AG09319 (cell line): ENCODE results near the gene PSMA7.

ENCODE experiments used
- DNase-seq: peaks from one replicate; pipeline ENCODE4 v3.0.0-alpha.2; 2010; ENCODE audit warnings: low read depth; ENCODE audit errors: extremely low read depth
- TF ChIP-seq, protein P1 (sequence below): IDR thresholded peaks from 2 replicates; pipeline ENCODE4 v1.5.1; 2011; ENCODE audit warnings: low read depth, mild to moderate bottlenecking, inconsistent platforms, low read length, moderate library complexity

Gene PSMA7

GRCh38 chr20:62158541-62158940, 15.3 kb upstream of the PSMA7 start:
- TF ChIP-seq, protein P1, sequence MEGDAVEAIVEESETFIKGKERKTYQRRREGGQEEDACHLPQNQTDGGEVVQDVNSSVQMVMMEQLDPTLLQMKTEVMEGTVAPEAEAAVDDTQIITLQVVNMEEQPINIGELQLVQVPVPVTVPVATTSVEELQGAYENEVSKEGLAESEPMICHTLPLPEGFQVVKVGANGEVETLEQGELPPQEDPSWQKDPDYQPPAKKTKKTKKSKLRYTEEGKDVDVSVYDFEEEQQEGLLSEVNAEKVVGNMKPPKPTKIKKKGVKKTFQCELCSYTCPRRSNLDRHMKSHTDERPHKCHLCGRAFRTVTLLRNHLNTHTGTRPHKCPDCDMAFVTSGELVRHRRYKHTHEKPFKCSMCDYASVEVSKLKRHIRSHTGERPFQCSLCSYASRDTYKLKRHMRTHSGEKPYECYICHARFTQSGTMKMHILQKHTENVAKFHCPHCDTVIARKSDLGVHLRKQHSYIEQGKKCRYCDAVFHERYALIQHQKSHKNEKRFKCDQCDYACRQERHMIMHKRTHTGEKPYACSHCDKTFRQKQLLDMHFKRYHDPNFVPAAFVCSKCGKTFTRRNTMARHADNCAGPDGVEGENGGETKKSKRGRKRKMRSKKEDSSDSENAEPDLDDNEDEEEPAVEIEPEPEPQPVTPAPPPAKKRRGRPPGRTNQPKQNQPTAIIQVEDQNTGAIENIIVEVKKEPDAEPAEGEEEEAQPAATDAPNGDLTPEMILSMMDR = no peak
- DNase-seq = no peak

DNA sequence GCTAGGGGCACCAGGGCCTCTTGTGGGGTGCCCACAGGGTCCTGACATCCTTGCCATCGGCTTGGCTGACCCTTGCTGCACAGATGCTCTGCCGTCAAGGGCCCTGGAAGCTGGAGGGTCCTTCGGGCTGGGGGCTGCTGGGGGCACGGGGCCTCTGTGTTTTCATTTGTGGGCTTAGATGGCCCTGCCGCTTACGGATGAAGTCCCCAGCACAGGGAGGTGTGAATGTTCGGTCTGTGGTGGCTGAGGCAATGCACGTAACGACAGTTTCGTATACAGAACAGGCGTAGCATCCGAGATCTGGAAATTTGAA, 14.8 kb upstream of the PSMA7 start:
- no peak for DNase-seq
- TF ChIP-seq, protein P1 = no peak

GRCh38 chr20:62157387-62158087, 14.3 kb upstream of the PSMA7 start:
- TF ChIP-seq, protein P1 = no peak
- DNase-seq = no peak

DNA sequence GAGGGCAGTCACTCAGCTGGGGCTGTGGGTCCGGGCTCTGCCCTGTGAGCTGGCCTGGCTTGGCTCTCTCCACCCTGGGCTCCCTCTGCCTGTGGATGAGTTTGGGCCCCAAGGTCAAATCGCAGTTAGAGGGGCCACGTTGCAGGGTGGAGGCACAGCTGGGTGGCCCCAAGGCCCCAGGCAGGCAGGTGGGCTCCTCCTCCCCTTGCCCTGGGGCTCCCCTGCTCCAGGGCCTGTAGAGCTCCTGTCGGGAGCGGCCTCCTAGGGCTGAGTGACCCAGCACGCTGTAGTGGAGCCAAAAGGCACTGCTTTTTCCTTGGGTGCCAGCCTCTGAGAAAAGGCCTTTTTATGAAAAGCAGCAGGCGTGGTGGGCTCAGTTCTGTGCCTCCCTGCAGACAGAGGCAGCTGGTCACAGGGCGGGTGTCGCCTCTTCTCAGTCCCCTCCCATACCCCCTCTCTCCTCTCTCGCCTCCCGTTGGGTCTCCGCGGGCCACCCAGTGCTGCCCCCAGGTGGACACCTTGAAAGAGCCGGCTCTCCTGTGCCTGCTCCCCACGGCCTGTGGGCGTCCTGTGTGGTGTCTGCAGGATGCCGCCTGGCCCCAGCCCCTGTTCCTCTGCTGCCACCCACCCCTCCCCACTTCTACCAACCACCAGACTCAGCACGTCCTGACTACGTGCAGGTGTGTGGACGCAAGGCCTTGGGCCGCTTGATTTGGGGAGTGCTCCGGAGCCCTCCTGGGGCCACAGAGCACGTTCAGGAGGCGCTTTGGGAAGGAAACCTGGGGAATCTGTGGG, 13.6 kb upstream of the PSMA7 start:
- no peak for DNase-seq

DNA sequence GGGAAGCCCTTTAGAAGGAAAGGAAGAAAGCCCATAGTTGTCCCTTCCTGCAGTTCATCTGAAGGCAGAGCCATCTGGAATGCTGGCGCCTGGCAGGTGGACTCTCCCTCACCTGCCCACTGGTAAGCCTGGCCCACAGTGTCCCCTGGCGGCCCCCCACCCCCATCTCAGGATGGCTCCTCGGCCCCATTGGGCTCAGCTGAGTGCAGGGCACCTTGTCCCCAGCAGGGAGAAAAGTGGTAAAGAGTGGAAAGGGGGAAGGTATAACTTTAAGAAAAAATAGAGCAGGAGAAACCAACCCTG, 13.0 kb upstream of the PSMA7 start:
- DNase-seq = no peak
- TF ChIP-seq, protein P1 = no peak

More for the DNA sequence above, 13.6 kb upstream of the PSMA7 start:
- TF ChIP-seq, protein P1 = peak; percentile 66

GRCh38 chr20:62155428-62156253, 12.4 kb upstream of the PSMA7 start:
- no peak for DNase-seq
- TF ChIP-seq, protein P1 = no peak

- no peak for DNase-seq
- TF ChIP-seq, protein P1 = no peak
These were observed 8.7 kb upstream of the PSMA7 start for GRCh38 chr20:62151835-62152364.
